NK-92 (cell line): Measurements from ENCODE around the gene TSSC4.

Experiments
- DNase-seq: peaks from one replicate; lab custom pipeline; 2025; ENCODE audit not compliant: unreplicated experiment; lab: John Stamatoyannopoulos, UW

Gene TSSC4

DNA sequence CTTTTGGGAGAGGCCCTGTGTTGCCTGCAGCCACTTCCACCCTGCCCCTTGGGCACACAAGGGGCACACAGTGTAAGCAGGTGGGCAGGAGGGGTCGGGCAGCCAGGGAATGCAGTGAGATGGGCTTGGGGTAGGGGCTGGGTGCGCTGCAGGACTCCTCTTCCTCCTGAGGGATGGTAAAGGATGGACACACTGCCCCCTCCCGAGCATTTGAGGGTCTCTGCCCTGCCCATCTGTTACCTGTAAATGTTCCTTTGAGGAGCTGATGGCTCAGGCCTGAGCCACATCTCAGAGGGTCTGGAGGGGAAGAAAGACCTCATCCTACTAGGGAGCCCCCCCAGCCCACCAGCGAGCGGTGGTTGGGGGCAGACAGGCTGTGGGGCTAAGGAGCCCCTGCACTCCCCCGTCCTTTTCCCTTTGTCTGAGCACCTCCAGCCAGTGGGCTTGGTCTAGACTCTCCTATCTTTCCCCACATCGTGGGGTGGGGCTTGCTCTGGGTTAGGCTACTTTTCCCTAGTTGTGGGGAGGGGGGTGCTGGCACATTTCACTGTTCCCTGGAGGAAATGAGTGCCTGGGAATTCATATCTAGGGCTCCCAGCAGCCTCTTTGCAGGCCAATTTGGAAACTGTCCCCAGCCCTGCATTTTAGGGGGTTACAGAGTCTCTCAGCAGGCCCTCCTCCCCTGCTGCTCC lies 1.7 kb upstream of the TSSC4 start:
- DNase-seq, result no peak

DNA sequence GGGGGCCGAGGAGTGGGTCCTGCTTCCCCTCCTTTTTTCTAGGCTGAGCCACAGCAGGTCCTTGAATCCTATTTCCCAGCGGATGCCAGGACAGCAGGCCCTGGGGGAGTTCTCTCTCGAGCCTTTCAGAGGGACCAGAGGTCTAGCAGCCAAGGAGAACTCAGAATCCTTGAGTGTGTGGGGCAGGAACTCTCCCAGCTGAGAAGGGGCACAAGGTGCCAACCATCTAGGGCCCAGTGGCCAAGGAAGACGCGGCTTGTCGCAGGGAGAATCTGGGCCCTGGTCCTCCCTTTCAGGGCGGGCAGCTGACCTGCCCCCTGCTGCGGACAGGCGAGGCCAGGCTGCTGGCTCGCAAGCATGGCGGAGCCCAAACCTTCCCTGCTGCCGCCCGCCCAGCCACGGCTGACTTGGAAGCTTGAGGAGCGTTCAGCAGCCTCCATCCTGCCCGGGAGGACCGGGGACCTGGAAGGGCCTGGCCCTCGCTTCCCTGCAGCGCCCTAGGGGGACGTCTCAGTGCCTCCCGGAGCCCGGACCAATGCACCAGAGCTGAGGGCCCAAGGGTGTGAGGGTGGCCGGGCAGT lies 972 bp upstream of the TSSC4 start:
- no peak for DNase-seq

- no peak for DNase-seq
Measured at GRCh38 chr11:2400762-2401435, 349 bp downstream of the TSSC4 start.

- DNase-seq, result no peak
Measured at GRCh38 chr11:2401436-2401984, 960 bp downstream of the TSSC4 start.

- DNase-seq, result no peak
Measured at GRCh38 chr11:2402106-2402505, 1.6 kb downstream of the TSSC4 start.

GRCh38 chr11:2402890-2403645 lies 2.5 kb downstream of the TSSC4 start:
- no peak for DNase-seq

DNA sequence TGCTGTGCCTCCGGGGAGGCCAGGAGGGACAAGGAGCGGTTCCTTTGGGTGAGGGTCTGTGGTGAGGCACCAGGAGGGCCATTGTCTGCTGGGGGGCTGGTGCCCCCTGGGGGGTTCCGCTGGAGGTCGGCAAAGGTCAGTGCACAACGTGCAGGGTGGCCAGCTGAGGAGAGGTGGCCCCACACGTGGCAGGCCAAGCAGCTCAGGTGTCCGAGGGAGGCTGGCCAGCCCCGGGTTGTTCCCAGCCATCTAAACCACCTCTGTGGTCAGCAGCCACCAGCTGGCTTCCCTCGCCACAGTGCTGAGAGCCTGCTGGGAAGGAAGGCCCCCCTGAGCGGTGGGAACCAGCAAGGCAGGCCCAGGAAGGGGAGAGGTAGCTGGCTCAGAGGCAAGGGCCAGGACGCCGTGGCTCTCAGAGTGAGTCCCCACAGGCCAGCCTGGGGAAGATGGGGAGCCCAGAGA lies 4.2 kb downstream of the TSSC4 start:
- DNase-seq, result no peak

DNA sequence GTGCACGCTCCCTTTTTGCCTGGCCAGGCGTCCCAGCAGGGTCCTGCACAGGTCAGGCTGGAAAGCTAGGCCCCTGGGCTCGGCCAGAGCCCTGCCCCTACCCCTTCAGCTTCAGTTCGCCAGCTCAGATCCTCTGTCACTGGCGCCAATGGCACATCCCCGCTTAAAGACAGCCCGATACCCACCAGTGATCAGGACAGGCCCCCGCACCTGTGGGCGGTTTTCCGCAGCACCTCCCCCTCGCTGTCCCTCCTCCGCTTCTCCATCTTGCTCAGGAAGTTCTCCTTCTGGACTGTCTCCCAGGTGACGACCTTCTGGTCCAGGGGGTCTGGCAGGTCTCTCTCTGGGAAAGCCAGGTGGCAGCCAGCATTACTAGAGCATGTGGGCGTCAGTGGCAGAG lies 5.9 kb downstream of the TSSC4 start:
- DNase-seq, result no peak

GRCh38 chr11:2406878-2407410 lies 6.4 kb downstream of the TSSC4 start:
- no peak for DNase-seq

DNA sequence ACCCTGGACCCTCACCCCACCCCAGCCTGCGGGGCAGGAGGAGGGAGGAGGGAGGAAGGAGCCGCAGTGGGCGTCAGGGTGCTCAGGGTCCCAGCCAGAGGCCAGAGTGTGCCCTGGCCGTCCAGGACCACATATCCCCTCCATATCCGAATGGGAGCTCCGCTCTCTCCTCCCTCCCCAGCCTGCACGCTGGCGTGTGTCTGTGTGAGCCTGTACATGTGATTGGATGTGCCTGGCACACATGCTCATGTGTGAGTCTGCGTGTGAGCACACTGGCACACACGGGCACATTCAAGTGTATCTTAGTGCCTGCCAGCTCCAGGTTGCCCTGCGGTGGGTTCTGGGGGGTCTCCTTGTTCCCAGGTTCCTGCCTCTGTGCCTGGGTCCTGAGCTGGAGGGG lies 8.1 kb downstream of the TSSC4 start:
- DNase-seq, result no peak

- no peak for DNase-seq
Measured at GRCh38 chr11:2409126-2409525, 8.6 kb downstream of the TSSC4 start.

DNA sequence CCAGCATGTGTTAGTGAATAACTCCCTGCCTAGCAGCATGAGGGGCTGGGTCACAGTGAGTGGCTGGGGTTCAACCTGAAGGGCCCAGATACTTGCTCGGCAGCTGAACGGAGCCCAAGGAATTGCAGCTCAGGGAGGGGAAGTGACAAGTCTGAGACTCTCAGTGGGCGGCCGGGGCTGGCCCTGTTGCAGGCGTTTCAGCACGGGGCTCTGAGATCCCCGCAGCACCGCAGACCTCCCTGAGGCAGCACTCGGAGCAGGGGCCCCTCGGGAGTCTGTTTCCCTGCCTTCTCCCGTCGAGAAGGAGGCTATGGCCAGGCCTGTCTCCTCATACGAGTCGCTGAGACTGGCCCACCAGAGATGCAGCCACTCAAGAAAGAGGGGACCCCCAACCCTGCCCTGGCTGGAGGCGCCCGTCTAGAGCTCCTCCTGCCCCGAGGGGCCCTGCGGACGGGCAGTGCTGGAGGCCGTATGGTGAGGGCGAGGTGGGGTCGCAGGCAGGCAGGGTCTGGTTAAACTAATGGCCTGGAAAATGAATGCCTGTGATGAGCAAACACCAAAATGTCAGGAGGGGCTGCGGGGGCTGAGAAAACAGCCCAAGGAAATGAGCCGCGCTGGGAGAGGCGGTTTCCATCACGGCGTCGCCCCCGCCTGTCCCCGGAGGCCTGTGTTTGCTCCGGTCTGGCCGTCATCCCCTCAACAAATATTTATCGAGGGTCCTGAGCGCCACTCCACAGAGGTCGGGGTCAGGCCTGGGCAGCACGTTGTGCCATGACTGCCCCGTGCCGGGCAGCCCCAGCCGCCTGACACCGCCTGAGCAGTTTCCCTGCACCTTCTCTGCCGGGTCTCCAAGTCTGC lies 9.3 kb downstream of the TSSC4 start:
- no peak for DNase-seq

DNA sequence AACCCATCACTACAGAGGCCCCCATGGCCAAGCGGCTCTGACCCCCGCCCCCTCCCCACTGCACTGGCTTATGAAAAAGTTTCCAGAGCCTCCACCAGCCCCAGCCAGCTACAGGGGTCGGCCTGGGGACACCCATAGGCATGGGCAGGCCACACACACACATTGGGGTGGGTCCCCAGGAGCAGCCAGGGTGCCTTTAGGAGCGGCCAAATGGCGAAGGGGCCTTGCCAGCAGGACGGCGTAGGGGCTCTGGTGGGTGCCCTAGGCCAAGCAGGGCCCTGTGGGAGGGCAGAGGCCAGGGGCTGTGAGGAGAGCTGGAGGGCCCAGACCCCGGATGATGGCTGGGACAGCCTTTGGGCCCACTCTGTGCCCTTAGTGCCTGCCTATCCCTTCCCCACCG lies 10.1 kb downstream of the TSSC4 start:
- DNase-seq, result no peak

GRCh38 chr11:2411446-2412305 lies 11.1 kb downstream of the TSSC4 start:
- no peak for DNase-seq

- no peak for DNase-seq
Measured at GRCh38 chr11:2412323-2412722, 11.8 kb downstream of the TSSC4 start.

DNA sequence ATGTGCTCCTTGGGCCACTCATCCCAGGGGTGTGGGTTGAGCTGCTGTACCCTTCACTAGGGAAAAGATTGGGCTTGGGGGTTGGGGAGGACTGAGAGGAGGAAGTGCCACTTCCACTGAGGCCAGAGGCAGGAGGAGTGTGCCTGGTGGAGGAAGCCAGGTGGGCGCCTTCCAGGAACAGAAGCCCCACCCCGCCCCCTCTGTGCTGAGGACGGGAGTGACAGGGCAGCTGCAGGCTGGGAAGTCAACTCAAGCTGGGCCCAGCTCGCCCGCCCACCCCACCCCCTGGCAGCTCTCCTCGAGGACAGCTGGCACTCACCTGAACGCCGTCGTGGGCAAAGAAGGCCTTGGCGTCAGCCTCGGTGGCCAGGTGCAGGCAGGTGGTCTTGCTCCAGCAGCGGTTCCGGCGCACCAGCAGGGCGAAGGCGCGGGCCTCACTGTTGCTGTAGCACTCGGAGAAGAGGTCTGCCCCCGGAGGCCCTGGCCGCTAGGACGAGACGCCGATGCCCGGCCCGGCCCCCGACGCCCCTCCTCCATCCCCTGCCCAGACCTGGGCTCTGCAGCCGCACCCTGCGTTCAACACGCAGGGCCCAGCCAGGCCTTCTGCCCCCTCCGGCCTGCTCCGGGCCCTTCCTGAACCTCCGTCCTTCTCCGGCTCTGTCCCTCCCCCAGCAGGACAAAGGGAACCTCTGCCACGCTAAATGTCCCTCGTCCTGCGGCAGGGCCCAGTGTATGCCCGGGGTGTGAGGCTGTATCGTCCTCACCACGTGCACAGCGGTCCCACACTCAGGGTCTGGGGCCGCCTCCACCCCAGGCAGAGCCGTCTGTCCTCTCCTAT lies 13.4 kb downstream of the TSSC4 start:
- no peak for DNase-seq

DNA sequence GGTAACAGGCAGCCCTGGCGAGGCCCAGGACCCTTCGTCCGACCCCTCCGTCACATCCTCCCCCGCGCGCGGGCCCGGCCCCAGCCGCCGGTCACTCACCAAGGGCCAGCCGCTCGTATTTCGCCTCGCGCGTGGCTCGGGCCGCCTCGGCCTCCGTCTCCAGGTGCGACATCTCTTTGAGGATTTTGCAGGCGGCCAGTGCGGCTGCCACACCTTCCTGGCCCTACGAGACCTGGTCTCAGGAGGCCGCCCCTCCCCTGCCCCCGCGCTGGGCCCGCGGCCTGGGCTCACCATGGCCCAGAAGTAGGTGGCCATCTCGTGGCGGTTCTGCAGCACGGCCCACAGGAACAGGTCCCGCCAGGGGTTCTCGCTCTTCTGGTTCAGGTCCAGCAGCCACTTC lies 14.1 kb downstream of the TSSC4 start:
- DNase-seq, result no peak

GRCh38 chr11:2415171-2415570 lies 14.6 kb downstream of the TSSC4 start:
- DNase-seq, result no peak
